CD8-positive, alpha-beta memory T cell (primary cell): ENCODE data around the gene SPRN. TPM values are rescaled to one million over a fixed set of nuclear protein-coding genes. Genes with fewer than 3 reads are reported as not detected.
"Not testable (repeated sequence)": the region's sequence is repeated elsewhere in the genome, so short reads cannot be mapped to it uniquely, and the experiment has no call there.

Source experiments
- CTCF ChIA-PET: fragments of 350-600 bp; sonication (Branson Sonifier 250); formaldehyde crosslinking; loops from one replicate; lab custom pipeline; 2021; ENCODE audit warnings: antibody characterized with exemption; lab: Charles Lee
- POLR2A ChIA-PET: fragments of 350-600 bp; sonication (Branson Sonifier 250); formaldehyde crosslinking; loops from one replicate; lab custom pipeline; 2021; ENCODE audit warnings: antibody characterized with exemption; lab: Charles Lee
- DNase-seq, 5 donors: peaks; one replicate each; pipeline versions ENCODE4 v3.0.0 to v3.0.0-alpha.2; 2020 to 2022; ENCODE audit warnings: mixed read lengths in 1 of 5
- H3K27ac ChIP-seq: one replicate; pipeline ENCODE4 v1.7.0; 2013; ENCODE audit warnings: low read depth, mild to moderate bottlenecking, low read length, moderate library complexity
- H3K27me3 ChIP-seq: 2 replicates; pipeline ENCODE4 v1.7.0; 2013; ENCODE audit warnings: low read length, mild to moderate bottlenecking; ENCODE audit not compliant: insufficient read depth, poor library complexity, severe bottlenecking
- H3K36me3 ChIP-seq: 2 replicates; pipeline ENCODE4 v1.7.0; 2013; ENCODE audit warnings: mild to moderate bottlenecking, low read length, moderate library complexity; ENCODE audit not compliant: insufficient read depth
- H3K4me1 ChIP-seq: 2 replicates; pipeline ENCODE4 v1.7.0; 2013; ENCODE audit warnings: mild to moderate bottlenecking, low read length, moderate library complexity; ENCODE audit not compliant: insufficient read depth
- H3K4me3 ChIP-seq: 2 replicates; pipeline ENCODE4 v1.7.0; 2013; ENCODE audit warnings: mild to moderate bottlenecking, low read length
- H3K9me3 ChIP-seq: 2 replicates; pipeline ENCODE4 v1.7.0; 2013; ENCODE audit warnings: mild to moderate bottlenecking, low read length
- H3K27ac Mint-ChIP-seq, 8 donors: one replicate each; pipeline ENCODE4 v1.8.0; 2020 to 2021; ENCODE audit warnings: mixed read lengths in 8 of 8, mild to moderate bottlenecking in 6 of 8, inconsistent platforms in 3 of 8, moderate library complexity in 3 of 8
- H3K27me3 Mint-ChIP-seq, 2 donors: one replicate each; pipeline ENCODE4 v1.8.0; 2020 to 2021; ENCODE audit warnings: mixed read lengths in 2 of 2, mild to moderate bottlenecking in 1 of 2, moderate library complexity in 1 of 2
- H3K36me3 Mint-ChIP-seq, 3 donors: one replicate each; pipeline ENCODE4 v1.8.0; 2020 to 2021; ENCODE audit warnings: mixed read lengths in 3 of 3, inconsistent platforms in 1 of 3, mild to moderate bottlenecking in 1 of 3
- H3K4me1 Mint-ChIP-seq, 3 donors: one replicate each; pipeline ENCODE4 v1.8.0; 2020 to 2021; ENCODE audit warnings: mixed read lengths in 3 of 3, inconsistent platforms in 1 of 3, mild to moderate bottlenecking in 1 of 3
- H3K4me3 Mint-ChIP-seq, 7 donors: one replicate each; pipeline ENCODE4 v1.8.0; 2020 to 2021; ENCODE audit warnings: mixed read lengths in 7 of 7, mild to moderate bottlenecking in 6 of 7, moderate library complexity in 4 of 7, inconsistent platforms in 2 of 7
- H3K9me3 Mint-ChIP-seq, 5 donors: one replicate each; pipeline ENCODE4 v1.8.0; 2020 to 2022; ENCODE audit warnings: mixed read lengths in 5 of 5, mild to moderate bottlenecking in 3 of 5, moderate library complexity in 2 of 5, inconsistent platforms in 1 of 5
- polyA plus RNA-seq: library from polyadenylated mRNA; unstranded; fragments of 300-500 nt; fragmentation: Illumina TruSeq; gene quantifications from one replicate; pipeline ENCODE4 v1.2.3, GENCODE V29; 2021
- total RNA-seq, 2 experiments: library from RNA; stranded (reverse); gene quantifications; one replicate each; pipeline ENCODE4 v1.2.3, GENCODE V29; 2021

The SPRN gene
- total and polyA plus RNA-seq, 3 experiments from 2014 or later = 0.43 TPM; not detected in 2

DNA sequence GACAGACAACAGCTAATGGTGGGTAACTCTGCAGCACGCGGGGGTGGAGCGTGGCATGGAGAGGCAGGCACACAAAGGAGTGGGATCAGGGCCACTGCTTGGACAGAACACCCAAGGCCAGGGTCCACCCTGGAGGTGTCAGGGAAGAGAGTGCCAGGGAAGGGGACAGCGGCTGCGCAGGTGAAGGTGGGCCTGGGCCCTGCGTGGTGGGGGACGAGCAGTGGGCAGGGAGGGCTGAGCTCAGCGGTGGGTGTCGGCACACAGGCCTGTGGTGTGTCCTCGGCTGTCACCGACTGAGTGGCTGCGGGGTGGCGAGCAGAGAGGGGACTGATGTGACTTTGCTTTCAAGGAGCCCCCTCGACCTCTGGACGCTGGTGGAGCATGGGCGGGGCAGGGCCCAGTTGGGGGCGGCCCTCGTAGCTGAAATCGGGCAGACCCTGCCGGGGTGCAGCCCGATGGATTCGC lies 20.9 kb upstream of the SPRN start:
- H3K36me3 Mint-ChIP-seq = peaks cover 5 to 31% (median 9%) of the 10 kb centered on the region in 3 donors
- H3K27ac Mint-ChIP-seq = no peak overlapping the region
- peak in 1 of 5 donors; percentile 46 for DNase-seq
- H3K4me3 Mint-ChIP-seq = no peak overlapping the region
- CTCF ChIA-PET = no interaction called here
- Histone ChIP-seq H3K4me1 (no peaks in the 10 kb centered on the region), H3K9me3 (peaks cover 9% of the 10 kb centered on the region), H3K4me3 (no peak overlapping the region), H3K36me3 (no peaks in the 10 kb centered on the region), H3K27me3 (no peaks in the 10 kb centered on the region), H3K27ac (no peak overlapping the region)
- peaks cover 0 to 5% of the 10 kb centered on the region in 2 donors for H3K27me3 Mint-ChIP-seq
- H3K4me1 Mint-ChIP-seq = peaks cover 16 to 21% (median 19%) of the 10 kb centered on the region in 3 donors
- H3K9me3 Mint-ChIP-seq = peaks cover 26 to 37% (median 30%) of the 10 kb centered on the region in 5 donors
- POLR2A ChIA-PET = no interaction called here

DNA sequence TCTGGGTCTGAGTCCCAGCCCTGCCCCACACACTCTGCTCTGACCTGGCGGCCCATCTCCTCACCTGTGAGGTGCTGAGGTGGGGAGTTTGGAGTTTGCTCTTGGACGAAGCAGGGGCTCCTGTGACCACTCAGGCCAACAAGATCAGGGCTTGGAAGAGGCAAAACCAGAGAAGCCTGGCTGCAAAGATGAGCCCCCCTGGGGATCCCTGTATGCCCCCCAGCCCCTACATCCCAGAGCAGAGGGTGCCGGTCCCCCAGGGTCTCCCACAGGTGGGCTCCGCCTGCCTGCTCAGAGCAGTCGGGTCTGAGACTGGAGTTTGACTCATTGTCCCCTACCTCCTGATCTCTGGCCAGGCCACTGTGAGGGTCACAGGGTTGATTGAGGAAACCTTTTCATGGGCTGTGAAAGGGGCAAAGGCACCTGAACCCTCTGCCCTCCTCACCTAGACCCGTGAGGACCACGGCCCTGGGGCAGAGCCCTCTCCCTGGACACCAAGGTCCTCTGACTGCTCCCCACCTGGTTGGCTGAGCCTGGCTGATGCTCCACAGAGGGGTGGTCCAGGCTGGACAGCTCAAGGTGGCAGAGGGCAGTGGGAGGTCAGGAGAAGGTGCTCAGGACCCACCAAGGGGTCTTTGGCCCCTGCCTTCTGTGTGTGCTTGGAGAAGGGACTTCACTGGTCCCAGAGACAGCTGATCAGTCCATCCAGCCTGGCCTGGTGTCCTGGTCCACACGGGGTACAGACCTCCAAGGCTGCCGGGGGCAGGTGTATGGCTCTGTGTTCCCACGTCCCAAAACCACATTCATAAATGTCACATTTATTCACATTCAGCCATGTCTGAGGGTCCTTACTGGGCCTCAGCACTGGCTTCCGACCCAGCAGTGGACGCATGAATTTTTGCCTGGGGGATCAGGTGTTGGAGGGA lies 20.2 kb upstream of the SPRN start:
- Histone ChIP-seq H3K4me1 (no peaks in the 10 kb centered on the region), H3K27me3 (no peaks in the 10 kb centered on the region), H3K4me3 (no peak overlapping the region), H3K9me3 (peaks cover 9% of the 10 kb centered on the region), H3K27ac (no peak overlapping the region), H3K36me3 (no peaks in the 10 kb centered on the region)
- Mint-ChIP-seq H3K4me1 (peaks cover 16 to 21% (median 19%) of the 10 kb centered on the region in 3 donors), H3K36me3 (peaks cover 5 to 31% (median 9%) of the 10 kb centered on the region in 3 donors), H3K4me3 (no peak overlapping the region), H3K27me3 (peaks cover 0 to 5% of the 10 kb centered on the region in 2 donors), H3K27ac (no peak overlapping the region), H3K9me3 (peaks cover 26 to 35% (median 27%) of the 10 kb centered on the region in 5 donors)
- DNase-seq = peak in 1 of 5 donors; percentile 41
- ChIA-PET POLR2A (no interaction called here), CTCF (no interaction called here)

DNA sequence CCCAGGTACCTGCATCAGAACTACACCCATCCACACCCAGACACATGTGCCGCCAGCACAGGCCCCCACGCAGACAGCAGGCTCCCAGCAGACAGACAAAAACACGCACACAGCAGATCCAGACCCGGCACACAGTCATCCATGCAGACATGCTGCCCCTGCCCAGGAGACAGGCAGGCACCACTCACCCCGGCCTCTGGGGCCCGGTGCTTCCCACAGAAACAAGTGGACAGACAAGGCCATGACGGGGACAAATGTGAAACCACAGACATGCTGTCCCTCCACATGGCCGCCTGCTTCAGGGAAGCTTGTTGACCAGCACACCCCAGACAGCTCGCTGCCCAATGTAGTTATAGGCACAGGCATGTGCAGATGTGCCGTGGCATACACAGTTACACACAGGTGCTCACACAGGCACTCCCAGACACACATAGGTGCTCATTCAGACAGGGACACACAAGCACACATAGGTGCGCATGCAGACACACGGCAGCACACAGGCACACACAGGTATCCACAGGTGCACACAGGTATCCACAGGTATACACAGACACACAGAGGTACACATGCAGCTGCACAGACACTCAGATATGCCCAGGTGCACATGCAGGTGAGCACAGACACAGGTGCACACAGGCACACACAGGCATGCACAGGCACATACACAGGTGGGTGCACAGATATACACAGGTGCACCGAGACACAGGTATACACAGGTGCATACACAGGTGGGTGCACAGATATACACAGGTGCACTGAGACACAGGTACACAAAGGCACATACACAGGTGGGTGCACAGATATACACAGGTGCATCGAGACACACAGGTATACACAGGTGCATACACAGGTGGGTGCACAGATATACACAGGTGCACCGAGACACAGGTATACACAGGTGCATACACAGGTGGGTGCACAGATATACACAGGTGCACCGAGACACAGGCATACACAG lies 18.8 kb upstream of the SPRN start:
- H3K4me1 ChIP-seq = peaks cover 7% of the 10 kb centered on the region
- Mint-ChIP-seq H3K36me3 (peaks cover 3 to 25% (median 7%) of the 10 kb centered on the region in 3 donors), H3K4me1 (peaks cover 24 to 30% (median 28%) of the 10 kb centered on the region in 3 donors), H3K27me3 (peaks cover 0 to 8% of the 10 kb centered on the region in 2 donors), H3K4me3 (peak overlapping the region in 6 of 7 donors; percentile 0 to 92 (median 86)), H3K9me3 (peaks cover 15 to 22% (median 20%) of the 10 kb centered on the region in 5 donors), H3K27ac (peak overlapping the region in 7 of 8 donors; percentile 59 to 94 (median 86))
- no peaks in the 10 kb centered on the region for H3K36me3 ChIP-seq
- H3K9me3 ChIP-seq = peaks cover 4% of the 10 kb centered on the region
- POLR2A ChIA-PET = no interaction called here
- H3K27ac ChIP-seq = no peak overlapping the region
- no peak overlapping the region for H3K4me3 ChIP-seq
- peak in 1 of 5 donors; percentile 23 for DNase-seq
- CTCF ChIA-PET = no interaction called here
- H3K27me3 ChIP-seq = no peaks in the 10 kb centered on the region

DNA sequence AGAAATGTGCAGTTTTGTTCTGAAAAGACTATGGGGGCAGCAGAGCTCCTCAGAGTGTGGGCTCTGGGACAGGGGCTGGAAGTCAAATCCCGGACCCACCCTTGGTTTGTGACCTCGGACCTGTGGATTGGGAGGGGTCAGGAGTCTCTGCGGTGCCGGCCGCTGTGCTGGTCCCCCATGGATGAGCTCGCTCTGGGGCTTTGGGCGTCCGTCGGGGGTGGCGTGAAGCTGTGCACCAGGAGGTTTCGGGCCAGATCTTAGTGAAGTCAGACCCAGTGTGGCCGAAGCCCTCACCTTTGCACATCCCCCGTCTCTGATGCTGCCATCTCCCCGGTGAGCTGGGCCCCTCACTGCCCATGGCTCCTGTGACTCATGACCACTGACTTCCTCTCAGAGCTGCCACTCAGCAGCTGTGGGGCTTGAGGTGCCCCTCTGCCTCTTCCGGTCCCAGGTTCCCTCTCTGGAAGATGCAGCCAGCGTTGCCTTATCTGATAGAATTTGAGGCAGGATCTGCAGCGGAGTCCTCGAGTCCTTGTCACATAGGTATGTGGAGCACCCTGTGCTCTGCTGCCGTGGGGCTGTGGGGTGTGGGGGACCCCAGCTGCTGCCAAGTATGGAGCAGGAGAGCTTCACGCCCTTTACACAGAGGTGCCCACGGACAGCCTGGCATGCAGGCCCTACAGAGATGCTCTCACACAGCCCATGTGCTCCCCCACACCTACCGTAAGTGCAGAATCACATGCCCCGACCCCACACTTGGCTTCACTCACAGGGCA lies 18.0 kb upstream of the SPRN start:
- POLR2A ChIA-PET = interaction anchor here (0.9 kb wide), 1 partner anchor 49 kb away, joined by 3 read pairs; no protein-coding TSS in a partner anchor
- CTCF ChIA-PET = no interaction called here
- peaks cover 0 to 17% (median 3%) of the 10 kb centered on the region in 3 donors for H3K36me3 Mint-ChIP-seq
- peaks cover 6 to 13% (median 11%) of the 10 kb centered on the region in 5 donors for H3K9me3 Mint-ChIP-seq
- Histone ChIP-seq H3K27ac (no peak overlapping the region), H3K36me3 (no peaks in the 10 kb centered on the region), H3K9me3 (no peaks in the 10 kb centered on the region), H3K4me3 (no peak overlapping the region), H3K4me1 (peaks cover 7% of the 10 kb centered on the region), H3K27me3 (no peaks in the 10 kb centered on the region)
- H3K4me3 Mint-ChIP-seq = peak overlapping the region; percentile 0 to 92 (median 85)
- peak overlapping the region in 7 of 8 donors; percentile 59 to 94 (median 91) for H3K27ac Mint-ChIP-seq
- peak in 3 of 5 donors; percentile 24 to 33 (median 32) for DNase-seq
- peaks cover 1 to 8% of the 10 kb centered on the region in 2 donors for H3K27me3 Mint-ChIP-seq
- H3K4me1 Mint-ChIP-seq = peaks cover 29 to 37% (median 33%) of the 10 kb centered on the region in 3 donors

DNA sequence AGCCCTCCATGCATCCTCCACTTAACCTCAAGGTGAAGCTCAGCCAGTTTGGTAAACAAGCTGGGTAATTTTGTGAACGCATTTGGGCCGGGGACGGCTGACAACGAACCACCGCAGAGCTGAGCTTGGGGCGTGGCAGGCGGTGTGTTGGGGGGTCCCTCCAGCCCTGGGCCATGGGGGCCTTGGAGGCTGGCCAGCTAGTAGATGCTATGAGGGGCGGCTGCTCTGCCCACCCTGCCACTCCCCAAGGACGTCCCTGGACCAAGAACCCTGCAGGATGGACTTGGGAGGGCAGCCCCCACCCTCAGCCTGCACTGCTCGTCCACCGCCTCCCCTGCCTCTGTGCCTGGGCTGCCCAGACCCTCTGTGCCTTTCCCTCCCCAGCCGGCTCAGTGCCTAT lies 17.4 kb upstream of the SPRN start:
- Histone ChIP-seq H3K4me3 (no peak overlapping the region), H3K4me1 (peaks cover 7% of the 10 kb centered on the region), H3K27me3 (no peaks in the 10 kb centered on the region), H3K36me3 (no peaks in the 10 kb centered on the region), H3K9me3 (no peaks in the 10 kb centered on the region), H3K27ac (no peak overlapping the region)
- Mint-ChIP-seq H3K4me3 (peak overlapping the region; percentile 43 to 92 (median 85)), H3K27ac (peak overlapping the region in 6 of 8 donors; percentile 85 to 94 (median 88)), H3K4me1 (peaks cover 29 to 35% (median 33%) of the 10 kb centered on the region in 3 donors), H3K36me3 (peaks cover 0 to 12% (median 3%) of the 10 kb centered on the region in 3 donors), H3K9me3 (peaks cover 2 to 8% (median 5%) of the 10 kb centered on the region in 5 donors), H3K27me3 (peaks cover 5 to 8% of the 10 kb centered on the region in 2 donors)
- ChIA-PET CTCF (no interaction called here), POLR2A (interaction anchor here (0.9 kb wide), 1 partner anchor 49 kb away, joined by 3 read pairs; no protein-coding TSS in a partner anchor)
- DNase-seq = peak in 1 of 5 donors; percentile 36

DNA sequence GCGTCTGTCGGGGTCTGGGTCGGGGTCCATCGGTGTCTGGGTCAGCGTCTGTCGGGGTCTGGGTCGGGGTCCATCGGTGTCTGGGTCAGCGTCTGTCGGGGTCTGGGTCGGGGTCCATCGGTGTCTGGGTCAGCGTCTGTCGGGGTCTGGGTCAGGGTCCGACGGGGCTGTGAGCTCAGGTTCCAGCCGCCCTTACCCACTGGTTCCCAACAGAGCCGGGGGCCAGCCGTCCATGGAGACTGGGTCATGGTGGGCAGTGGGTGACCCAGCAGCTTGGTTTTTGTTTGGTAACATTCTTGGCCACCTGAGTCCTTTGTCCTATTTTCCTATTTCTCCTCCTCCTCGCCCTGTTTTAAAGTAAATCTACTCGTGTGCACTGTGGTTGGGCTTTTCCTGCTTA lies 16.9 kb upstream of the SPRN start:
- H3K9me3 Mint-ChIP-seq, H3K9me3 ChIP-seq, H3K4me1 ChIP-seq, H3K4me3 ChIP-seq, CTCF ChIA-PET, H3K27ac ChIP-seq, H3K27me3 ChIP-seq, H3K27me3 Mint-ChIP-seq, H3K36me3 ChIP-seq: not testable (repeated sequence)
- POLR2A ChIA-PET = interaction anchor here (0.9 kb wide), 1 partner anchor 48 kb away, joined by 3 read pairs; no protein-coding TSS in a partner anchor
- Mint-ChIP-seq H3K4me3 (peak overlapping the region; percentile 43 to 92 (median 82)), H3K27ac (peak overlapping the region in 6 of 8 donors; percentile 85 to 94 (median 88)), H3K4me1 (peaks cover 29 to 33% (median 33%) of the 10 kb centered on the region in 3 donors), H3K36me3 (peaks cover 0 to 13% (median 3%) of the 10 kb centered on the region in 3 donors)
- DNase-seq = peak in 1 of 5 donors; percentile 37
